Vagina (tissue), 2 donors: Measurements from ENCODE around the gene CUX1. TPM values are rescaled to one million over a fixed set of nuclear protein-coding genes. Genes with fewer than 3 reads are reported as not detected.

Source experiments
- DNase-seq, 2 donors: peaks; one replicate each; pipeline ENCODE4 v3.0.0-alpha.2; 2017; ENCODE audit errors: extremely low spot score in 2 of 2
- H3K27ac ChIP-seq: fragments of 200-600 bp; sonication (generic); one replicate; pipeline ENCODE4 v1.5.1; 2019
- H3K27me3 ChIP-seq: fragments of 200-600 bp; sonication (generic); one replicate; pipeline ENCODE4 v1.5.1; 2019
- H3K36me3 ChIP-seq, 2 donors: fragments of 200-600 bp; sonication (generic); one replicate each; pipeline ENCODE4 v1.5.1; 2017 to 2019
- H3K4me1 ChIP-seq: fragments of 200-600 bp; sonication (generic); one replicate; pipeline ENCODE4 v1.5.1; 2019
- H3K4me3 ChIP-seq, 2 donors: fragments of 200-600 bp; sonication (generic); 1 replicate in 1 of 2; 2 replicates in 1 of 2; pipeline ENCODE4 v1.5.1; 2016 to 2019
- H3K9me3 ChIP-seq: fragments of 200-600 bp; sonication (generic); one replicate; pipeline ENCODE4 v1.5.1; 2019
- POLR2A ChIP-seq, 2 donors: fragments of 450-650 bp; IDR thresholded peaks; one replicate each; pipeline ENCODE4 v1.6.1; 2017; ENCODE audit warnings: antibody characterized with exemption in 2 of 2, mild to moderate bottlenecking in 2 of 2, moderate library complexity in 2 of 2
- POLR2AphosphoS5 ChIP-seq, 2 donors: sonication (generic); formaldehyde crosslinking; IDR thresholded peaks; one replicate each; pipeline ENCODE4 v1.9.0; 2017; ENCODE audit warnings: antibody characterized with exemption in 2 of 2, mild to moderate bottlenecking in 2 of 2, low read depth in 1 of 2; ENCODE audit not compliant: insufficient read depth in 1 of 2
- intact Hi-C: fragments of 100-400 bp; cut with DNase I; formaldehyde crosslinking; loops from one replicate; pipeline ENCODE4 v1.15.1; 2023
- total RNA-seq: library from RNA; depleted of rRNA; stranded (reverse); fragments of >200 nt; gene quantifications from one replicate; pipeline ENCODE4 v1.2.3, GENCODE V29; 2016
- TF ChIP-seq, protein P1 (sequence below), 3 experiments: fragments of 450-650 bp in 2 of 3; fragments of 200-600 bp in 1 of 3; sonication (generic) in 1 of 3; IDR thresholded peaks; one replicate each; pipeline ENCODE4 v1.5.1; 2017 to 2019; ENCODE audit warnings: antibody characterized with exemption in 3 of 3, mild to moderate bottlenecking in 2 of 3, moderate library complexity in 2 of 3

The CUX1 gene
- total RNA-seq, 1 donor from 2014 or later: 65.3 TPM

DNA sequence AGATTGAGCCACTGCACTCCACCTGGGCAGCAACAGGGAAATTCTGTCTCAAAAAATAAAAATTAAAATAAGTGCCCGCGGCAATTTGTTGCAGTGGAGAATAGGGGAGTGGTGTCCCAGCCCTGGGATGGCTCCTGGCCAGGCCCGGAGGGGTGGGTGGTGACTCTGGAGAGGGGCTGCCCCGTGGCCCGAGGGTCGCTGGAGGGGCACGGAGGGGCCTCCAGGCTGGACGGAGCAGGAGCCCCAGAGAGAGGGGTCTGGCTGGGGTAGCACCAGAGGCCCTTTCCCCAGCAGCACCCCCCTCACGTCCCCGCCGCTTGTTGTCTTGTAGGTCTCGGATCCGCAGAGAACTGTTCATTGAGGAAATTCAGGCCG is 430.6 kb downstream of the CUX1 start:
- Histone ChIP-seq H3K27me3 (no peaks in the 10 kb centered on the region), H3K36me3 (peaks cover 0 to 12% of the 10 kb centered on the region in 2 donors), H3K9me3 (no peaks in the 10 kb centered on the region), H3K27ac (no peak overlapping the region), H3K4me3 (no peak overlapping the region), H3K4me1 (no peaks in the 10 kb centered on the region)
- TF ChIP-seq, protein P1, sequence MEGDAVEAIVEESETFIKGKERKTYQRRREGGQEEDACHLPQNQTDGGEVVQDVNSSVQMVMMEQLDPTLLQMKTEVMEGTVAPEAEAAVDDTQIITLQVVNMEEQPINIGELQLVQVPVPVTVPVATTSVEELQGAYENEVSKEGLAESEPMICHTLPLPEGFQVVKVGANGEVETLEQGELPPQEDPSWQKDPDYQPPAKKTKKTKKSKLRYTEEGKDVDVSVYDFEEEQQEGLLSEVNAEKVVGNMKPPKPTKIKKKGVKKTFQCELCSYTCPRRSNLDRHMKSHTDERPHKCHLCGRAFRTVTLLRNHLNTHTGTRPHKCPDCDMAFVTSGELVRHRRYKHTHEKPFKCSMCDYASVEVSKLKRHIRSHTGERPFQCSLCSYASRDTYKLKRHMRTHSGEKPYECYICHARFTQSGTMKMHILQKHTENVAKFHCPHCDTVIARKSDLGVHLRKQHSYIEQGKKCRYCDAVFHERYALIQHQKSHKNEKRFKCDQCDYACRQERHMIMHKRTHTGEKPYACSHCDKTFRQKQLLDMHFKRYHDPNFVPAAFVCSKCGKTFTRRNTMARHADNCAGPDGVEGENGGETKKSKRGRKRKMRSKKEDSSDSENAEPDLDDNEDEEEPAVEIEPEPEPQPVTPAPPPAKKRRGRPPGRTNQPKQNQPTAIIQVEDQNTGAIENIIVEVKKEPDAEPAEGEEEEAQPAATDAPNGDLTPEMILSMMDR (IDR thresholded peaks at IDR 0.05): no peak
- TF ChIP-seq POLR2AphosphoS5 (IDR thresholded peaks at IDR 0.05; ENCODE audit: insufficient read depth in 1 of 2, low read depth in 1 of 2) (no peak), POLR2A (IDR thresholded peaks at IDR 0.05) (no peak)
- intact Hi-C loops: no loop called here
- DNase-seq: no peak

DNA sequence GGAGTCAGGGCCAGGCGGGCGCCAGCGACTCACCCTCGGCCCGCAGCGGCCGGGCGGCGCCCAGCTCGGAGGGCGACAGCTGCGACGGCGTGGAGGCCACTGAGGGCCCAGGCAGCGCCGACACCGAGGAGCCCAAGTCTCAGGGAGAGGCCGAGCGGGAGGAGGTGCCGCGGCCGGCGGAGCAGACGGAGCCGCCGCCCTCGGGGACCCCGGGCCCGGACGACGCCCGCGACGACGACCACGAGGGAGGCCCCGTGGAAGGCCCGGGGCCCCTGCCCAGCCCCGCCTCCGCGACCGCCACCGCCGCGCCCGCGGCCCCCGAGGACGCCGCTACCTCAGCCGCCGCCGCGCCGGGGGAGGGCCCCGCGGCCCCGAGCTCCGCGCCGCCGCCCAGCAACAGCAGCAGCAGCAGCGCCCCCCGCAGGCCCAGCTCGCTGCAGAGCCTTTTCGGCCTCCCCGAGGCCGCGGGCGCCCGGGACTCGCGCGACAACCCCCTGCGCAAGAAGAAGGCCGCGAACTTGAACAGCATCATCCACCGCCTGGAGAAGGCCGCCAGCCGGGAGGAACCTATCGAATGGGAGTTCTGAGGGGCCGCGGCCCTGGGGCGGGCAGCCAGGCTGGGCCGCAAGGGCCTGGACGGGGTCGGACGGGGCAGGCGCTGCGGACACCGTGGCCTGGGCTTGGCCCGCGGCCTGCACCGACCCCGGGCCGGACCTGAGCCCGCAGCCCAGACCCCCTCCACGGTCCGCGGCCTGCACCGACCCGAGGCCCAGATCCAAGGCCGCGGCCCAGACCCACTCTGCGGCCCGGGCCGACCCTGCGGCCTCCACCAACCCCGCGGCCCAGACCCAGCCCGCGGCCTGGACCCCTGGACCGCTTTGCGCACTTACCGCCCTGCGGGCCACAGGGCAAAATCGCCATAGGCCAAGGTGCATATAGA is 431.3 kb downstream of the CUX1 start:
- Histone ChIP-seq H3K36me3 (peaks cover 0 to 12% of the 10 kb centered on the region in 2 donors), H3K9me3 (no peaks in the 10 kb centered on the region), H3K4me1 (no peaks in the 10 kb centered on the region), H3K27ac (no peak overlapping the region), H3K4me3 (no peak overlapping the region), H3K27me3 (no peaks in the 10 kb centered on the region)
- TF ChIP-seq POLR2AphosphoS5 (IDR thresholded peaks at IDR 0.05; ENCODE audit: insufficient read depth in 1 of 2, low read depth in 1 of 2): no peak
- TF ChIP-seq POLR2A (IDR thresholded peaks at IDR 0.05): no peak
- TF ChIP-seq, protein P1 (IDR thresholded peaks at IDR 0.05): no peak
- intact Hi-C loops: no loop called here
- DNase-seq: no peak

DNA sequence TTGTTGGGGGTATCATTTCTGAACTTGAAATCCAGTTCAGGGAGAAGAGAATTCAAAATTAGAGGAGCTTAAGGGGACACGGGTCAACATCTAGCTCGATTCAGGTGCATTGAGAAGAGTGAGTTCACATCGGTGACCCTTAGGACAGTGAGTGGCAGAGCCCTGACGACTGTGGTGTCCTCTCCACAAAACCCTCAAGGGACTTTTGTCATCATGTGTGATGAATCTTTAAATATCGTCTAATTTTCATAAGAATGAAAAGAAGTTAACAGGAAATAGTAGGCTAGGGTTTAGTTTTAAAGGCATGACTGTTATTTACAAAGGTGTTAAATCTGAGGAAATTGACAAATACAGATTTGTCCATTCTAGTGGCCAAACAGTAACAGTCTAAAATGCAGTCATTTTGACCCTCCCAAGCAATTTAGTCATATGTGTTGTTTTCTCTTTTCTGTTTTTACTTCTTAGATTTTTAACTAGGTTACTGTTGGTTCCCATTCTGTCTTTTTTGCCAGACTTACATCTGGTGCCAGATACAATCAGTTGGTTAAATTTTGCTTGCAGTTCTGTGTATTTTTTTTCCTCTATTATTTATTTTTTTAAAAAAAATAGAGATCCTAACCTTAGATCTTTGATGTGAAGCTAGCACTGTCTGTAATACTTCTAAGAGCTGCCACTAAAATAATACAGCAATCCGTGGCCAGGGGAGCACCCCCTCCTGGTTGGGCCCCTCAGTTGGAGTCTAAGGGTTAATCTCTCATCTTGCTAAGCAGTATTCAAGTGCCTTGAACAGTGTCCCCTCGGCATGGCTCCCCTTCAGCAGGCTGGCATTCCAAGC is 434.3 kb downstream of the CUX1 start:
- Histone ChIP-seq H3K4me3 (no peak overlapping the region), H3K27me3 (no peaks in the 10 kb centered on the region), H3K27ac (no peak overlapping the region), H3K4me1 (no peaks in the 10 kb centered on the region), H3K9me3 (no peaks in the 10 kb centered on the region), H3K36me3 (peaks cover 0 to 12% of the 10 kb centered on the region in 2 donors)
- DNase-seq: no peak
- intact Hi-C loops: no loop called here
- no peak for TF ChIP-seq POLR2AphosphoS5 (IDR thresholded peaks at IDR 0.05; ENCODE audit: insufficient read depth in 1 of 2, low read depth in 1 of 2)
- TF ChIP-seq, protein P1 (IDR thresholded peaks at IDR 0.05): no peak
- TF ChIP-seq POLR2A (IDR thresholded peaks at IDR 0.05): no peak

DNA sequence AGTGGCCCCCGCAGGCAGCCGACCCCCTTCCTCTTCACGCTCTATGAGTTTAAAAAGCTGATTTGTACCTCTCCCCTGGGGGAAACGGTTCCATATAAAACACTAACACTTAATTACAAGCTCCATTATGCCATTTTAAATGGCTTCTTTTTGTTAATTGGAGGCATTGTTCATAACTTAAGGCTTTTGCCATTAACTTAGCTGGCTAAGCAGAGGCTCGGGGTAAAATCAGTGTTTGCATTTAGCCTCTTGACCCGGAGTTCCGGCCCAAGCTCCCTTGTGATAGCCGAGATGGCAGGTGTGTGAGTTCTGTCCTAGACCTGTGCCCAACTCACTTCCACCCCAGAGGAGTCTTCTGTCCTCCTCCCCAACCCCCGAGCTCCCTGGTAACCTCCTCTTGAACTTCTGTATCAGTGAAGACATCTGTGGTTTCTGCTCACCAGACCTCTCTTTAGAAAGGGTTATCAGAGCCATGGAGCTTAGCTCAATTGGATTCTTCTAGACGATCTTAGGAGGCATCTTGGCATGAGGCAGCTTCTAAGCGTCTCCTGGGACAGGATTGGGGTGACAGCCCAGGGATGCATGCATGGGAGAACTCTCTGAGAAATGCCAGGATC is 435.0 kb downstream of the CUX1 start:
- Histone ChIP-seq H3K27ac (no peak overlapping the region), H3K9me3 (no peaks in the 10 kb centered on the region), H3K4me3 (no peak overlapping the region), H3K4me1 (no peaks in the 10 kb centered on the region), H3K36me3 (peaks cover 0 to 12% of the 10 kb centered on the region in 2 donors), H3K27me3 (no peaks in the 10 kb centered on the region)
- intact Hi-C loops: no loop called here
- DNase-seq: no peak
- TF ChIP-seq, protein P1 (IDR thresholded peaks at IDR 0.05): no peak
- TF ChIP-seq POLR2A (IDR thresholded peaks at IDR 0.05) (no peak), POLR2AphosphoS5 (IDR thresholded peaks at IDR 0.05; ENCODE audit: insufficient read depth in 1 of 2, low read depth in 1 of 2) (no peak)
